GM18873 (cell line): ENCODE results near the gene SSBP4.

Source experiments
- ATAC-seq: cut with Tn5 transposase; IDR thresholded peaks from one replicate; pipeline ENCODE4 v1.9.1; 2021; ENCODE audit warnings: mild to moderate bottlenecking, moderate library complexity, moderate number of reproducible peaks; ENCODE audit not compliant: unreplicated experiment, low FRiP score

SSBP4 gene

GRCh38 chr19:18461471-18461870 is 42.3 kb downstream of the SSBP4 start:
- ATAC-seq = no peak

- ATAC-seq = no peak
Measured at GRCh38 chr19:18464646-18465045, 45.4 kb downstream of the SSBP4 start.

DNA sequence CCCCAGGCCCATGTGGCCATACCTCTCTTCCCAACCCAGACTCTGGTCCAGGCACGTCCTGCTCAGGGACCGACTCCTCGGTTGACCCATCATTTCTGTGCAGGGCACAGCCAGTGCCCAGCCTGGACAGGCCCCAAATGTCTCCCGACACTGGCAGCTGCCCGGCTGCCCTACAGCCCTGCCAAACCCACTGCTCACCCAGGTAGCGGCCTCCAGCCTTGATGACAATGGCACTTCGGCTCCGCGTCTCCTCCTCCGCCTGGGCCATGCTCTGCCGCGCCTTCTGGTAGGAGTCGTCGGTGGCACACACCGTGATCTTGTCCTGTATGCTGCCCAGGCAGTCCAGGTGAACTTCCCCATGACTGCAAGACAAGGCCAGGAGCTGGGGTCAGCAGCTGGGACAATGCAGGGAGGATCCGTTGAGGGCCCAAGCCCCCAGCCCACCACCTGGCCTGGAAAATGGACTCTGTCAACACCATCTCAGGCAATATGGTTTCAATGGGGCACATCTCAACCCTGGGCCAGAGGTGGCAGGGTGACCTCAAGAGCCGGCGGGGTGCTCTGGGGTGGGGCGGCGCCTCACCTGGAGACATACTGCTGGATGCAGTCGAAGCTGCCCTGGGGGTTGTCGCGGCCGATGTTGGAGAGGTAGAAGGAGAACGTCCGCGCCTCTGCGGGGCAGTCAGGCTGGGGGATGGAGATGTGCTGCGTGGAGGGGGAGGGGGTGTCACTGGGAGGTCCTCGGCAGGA is 46.2 kb downstream of the SSBP4 start:
- no peak for ATAC-seq

DNA sequence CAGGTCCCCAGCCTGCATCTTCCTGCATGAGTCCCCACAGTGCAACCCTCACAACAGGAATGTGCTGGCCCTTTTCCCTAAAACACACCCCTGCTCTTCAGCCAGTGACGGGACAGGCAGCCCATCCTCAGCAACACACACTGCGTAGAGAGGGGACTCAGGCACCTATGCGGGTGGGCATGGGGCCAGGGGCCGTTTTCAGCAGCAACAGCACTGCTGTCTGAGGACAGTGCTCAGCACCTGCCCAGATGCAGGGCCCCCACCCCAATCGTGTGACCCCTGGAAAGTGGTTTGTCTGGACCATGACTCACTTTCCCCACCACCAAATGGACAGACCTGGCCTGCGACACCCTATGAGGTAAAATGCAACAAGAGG is 46.8 kb downstream of the SSBP4 start:
- ATAC-seq = no peak

GRCh38 chr19:18466354-18466753 is 47.2 kb downstream of the SSBP4 start:
- no peak for ATAC-seq

DNA sequence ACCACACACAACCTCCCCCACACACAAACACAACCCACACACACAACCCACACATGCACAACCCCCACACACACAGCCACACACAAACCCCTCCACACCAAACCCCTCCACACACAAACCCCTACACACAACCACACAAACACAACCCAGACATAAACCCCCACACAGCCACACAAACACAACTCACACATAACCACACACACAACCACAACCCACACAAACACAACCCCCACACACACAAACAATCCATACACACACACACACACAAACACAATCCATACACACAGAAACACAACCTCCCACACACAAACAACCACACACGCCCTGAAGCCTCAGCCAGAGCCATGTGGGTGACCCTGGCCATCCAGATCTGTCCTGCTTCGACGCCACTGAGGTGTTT is 48.8 kb downstream of the SSBP4 start:
- ATAC-seq = no peak

DNA sequence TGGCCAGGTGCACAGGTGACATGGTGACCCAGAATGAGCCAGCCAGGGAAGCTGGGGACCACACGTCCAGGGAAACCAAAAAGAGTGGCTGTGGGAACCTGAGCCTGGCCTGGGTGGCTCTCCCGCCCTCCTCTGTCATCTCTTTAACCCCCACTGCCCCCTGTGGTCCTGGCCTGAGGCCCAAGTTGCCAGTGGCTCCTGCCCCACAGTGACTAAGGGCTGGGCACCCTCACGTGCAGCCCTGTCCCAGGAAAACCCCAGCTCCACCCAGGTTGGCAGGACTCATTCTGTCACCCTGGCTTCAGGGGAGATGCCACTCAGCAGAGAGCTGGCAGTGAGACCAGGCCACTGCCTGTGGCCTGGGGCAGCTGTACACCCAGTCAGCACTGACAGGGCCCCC is 49.3 kb downstream of the SSBP4 start:
- no peak for ATAC-seq

- no peak for ATAC-seq
Measured at GRCh38 chr19:18469069-18469846, 50.1 kb downstream of the SSBP4 start.

- ATAC-seq = no peak
Measured at GRCh38 chr19:18470787-18471186, 51.6 kb downstream of the SSBP4 start.

DNA sequence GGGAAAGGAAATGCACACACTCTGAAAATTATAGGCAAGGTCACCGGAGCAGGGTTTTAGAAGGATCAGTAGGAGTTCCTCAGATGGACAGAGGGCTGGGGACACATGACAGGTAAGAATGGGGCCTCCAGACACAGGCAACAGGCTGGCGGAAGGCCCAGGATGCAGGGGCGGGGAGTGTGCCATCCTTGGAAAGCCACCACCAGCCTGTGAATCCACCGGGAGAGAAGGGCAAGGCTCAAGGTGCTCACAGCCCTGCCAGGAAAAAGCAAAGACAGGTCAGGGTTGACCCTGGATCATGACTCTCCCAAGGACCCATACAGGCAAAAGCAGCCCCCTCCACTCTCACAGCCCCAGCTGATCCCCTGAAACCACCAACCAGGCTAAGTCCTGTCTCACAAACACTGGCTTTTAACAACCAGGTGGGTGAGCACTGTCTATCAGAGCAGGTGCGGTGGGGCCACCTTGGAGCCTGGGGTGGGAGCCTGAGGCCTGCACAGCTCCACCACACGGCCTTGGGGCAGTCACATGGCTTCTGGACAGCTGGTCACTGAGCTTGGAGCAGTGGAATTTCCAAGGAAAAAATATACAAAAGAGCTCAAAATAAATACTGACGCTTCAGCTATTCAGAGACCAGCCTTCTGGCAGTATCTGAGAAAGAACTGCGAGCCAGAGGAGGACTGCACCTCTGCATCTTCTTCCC is 54.0 kb downstream of the SSBP4 start:
- no peak for ATAC-seq

- no peak for ATAC-seq
Measured at GRCh38 chr19:18473706-18474087, 54.5 kb downstream of the SSBP4 start.

GRCh38 chr19:18474366-18474887 is 55.2 kb downstream of the SSBP4 start:
- no peak for ATAC-seq

GRCh38 chr19:18475004-18475453 is 55.8 kb downstream of the SSBP4 start:
- ATAC-seq = no peak

- no peak for ATAC-seq
Measured at GRCh38 chr19:18475762-18476331, 56.6 kb downstream of the SSBP4 start.

- no peak for ATAC-seq
Measured at GRCh38 chr19:18476507-18477041, 57.4 kb downstream of the SSBP4 start.

GRCh38 chr19:18477042-18477779 is 58.0 kb downstream of the SSBP4 start:
- ATAC-seq = no peak

- ATAC-seq = no peak
Measured at GRCh38 chr19:18477974-18478373, 58.8 kb downstream of the SSBP4 start.

- peak; percentile 51 for ATAC-seq
Measured at GRCh38 chr19:18478545-18479311, 59.5 kb downstream of the SSBP4 start.
